Neuronal stem cell (in vitro differentiated cells): ENCODE measurements around the gene LKAAEAR1.

Experiments
- DNase-seq: peaks from one replicate; pipeline ENCODE4 v3.0.0-alpha.2; 2013; ENCODE audit warnings: low spot score
- H2AFZ ChIP-seq: one replicate; pipeline ENCODE4 v1.6.1; 2013; ENCODE audit warnings: mild to moderate bottlenecking, low read length, inconsistent platforms
- H2AK5ac ChIP-seq: 2 replicates; pipeline ENCODE4 v1.6.1; 2013; ENCODE audit warnings: low read depth, mild to moderate bottlenecking, inconsistent platforms, low read length, moderate library complexity, mixed read lengths
- H2BK120ac ChIP-seq: 2 replicates; pipeline ENCODE4 v1.6.1; 2013; ENCODE audit warnings: low read depth, mild to moderate bottlenecking, inconsistent platforms, low read length, moderate library complexity, mixed read lengths
- H2BK12ac ChIP-seq: one replicate; pipeline ENCODE4 v1.6.1; 2013; ENCODE audit warnings: low read length, inconsistent platforms
- H2BK15ac ChIP-seq: 2 replicates; pipeline ENCODE4 v1.6.1; 2013; ENCODE audit warnings: mild to moderate bottlenecking, low read length, inconsistent platforms, mixed read lengths
- H2BK5ac ChIP-seq: one replicate; pipeline ENCODE4 v1.6.1; 2013; ENCODE audit warnings: inconsistent platforms, mild to moderate bottlenecking, low read length, moderate library complexity
- H3K14ac ChIP-seq: one replicate; pipeline ENCODE4 v1.6.1; 2013; ENCODE audit warnings: low read length, inconsistent platforms
- H3K18ac ChIP-seq: 2 replicates; pipeline ENCODE4 v1.6.1; 2013; ENCODE audit warnings: low read length, inconsistent platforms
- H3K23ac ChIP-seq: 2 replicates; pipeline ENCODE4 v1.6.1; 2013; ENCODE audit warnings: low read depth, mild to moderate bottlenecking, mixed read lengths, low read length, inconsistent platforms; ENCODE audit not compliant: poor library complexity
- H3K27ac ChIP-seq: replicated peaks from 3 replicates; pipeline ENCODE4 v1.5.1; 2013; ENCODE audit warnings: low read length, inconsistent platforms
- H3K27me3 ChIP-seq, 3 experiments: 2 replicates each; pipeline ENCODE4 v1.6.1; 2013; ENCODE audit warnings: low read length in 3 of 3, mild to moderate bottlenecking in 2 of 3, inconsistent platforms in 1 of 3, low read depth in 1 of 3, mixed read lengths in 1 of 3, moderate library complexity in 1 of 3; ENCODE audit not compliant: control insufficient read depth in 3 of 3, insufficient read depth in 3 of 3
- H3K36me3 ChIP-seq, 2 donors: replicated peaks in 1 of 2; 2 replicates each; pipeline ENCODE4 v1.6.1; 2013; ENCODE audit warnings: low read length in 2 of 2; ENCODE audit not compliant: control insufficient read depth in 2 of 2, insufficient read depth in 2 of 2
- H3K4ac ChIP-seq: 2 replicates; pipeline ENCODE4 v1.6.1; 2013; ENCODE audit warnings: inconsistent platforms, mild to moderate bottlenecking, low read length, moderate library complexity
- H3K4me1 ChIP-seq, 2 donors: 1 replicate in 1 of 2; 2 replicates in 1 of 2; pipeline ENCODE4 v1.6.1; 2013; ENCODE audit warnings: low read length in 2 of 2, low read depth in 1 of 2; ENCODE audit not compliant: control insufficient read depth in 2 of 2, insufficient read depth in 1 of 2
- H3K4me2 ChIP-seq: one replicate; pipeline ENCODE4 v1.6.1; 2013; ENCODE audit warnings: mild to moderate bottlenecking, low read length, inconsistent platforms; ENCODE audit not compliant: insufficient read depth, poor library complexity, severe bottlenecking
- H3K4me3 ChIP-seq, 2 donors: 2 replicates each; pipeline ENCODE4 v1.5.1; 2013; ENCODE audit warnings: low read length in 2 of 2, mild to moderate bottlenecking in 2 of 2, inconsistent platforms in 1 of 2, moderate library complexity in 1 of 2
- H3K79me1 ChIP-seq: one replicate; pipeline ENCODE4 v1.6.1; 2013; ENCODE audit warnings: low read depth, mild to moderate bottlenecking, inconsistent platforms, low read length, moderate library complexity
- H3K9ac ChIP-seq: one replicate; pipeline ENCODE4 v1.6.1; 2013; ENCODE audit warnings: mild to moderate bottlenecking, low read depth, low read length, inconsistent platforms; ENCODE audit not compliant: poor library complexity
- H3K9me3 ChIP-seq, 2 donors: replicated peaks in 1 of 2; 2 replicates each; pipeline versions ENCODE3 to v1.6.1; 2013; ENCODE audit warnings: low read length in 2 of 2, mild to moderate bottlenecking in 2 of 2, inconsistent platforms in 1 of 2, low read depth in 1 of 2, mixed read lengths in 1 of 2, moderate library complexity in 1 of 2; ENCODE audit not compliant: control insufficient read depth in 2 of 2, insufficient read depth in 1 of 2
- H4K8ac ChIP-seq: one replicate; pipeline ENCODE4 v1.6.1; 2013; ENCODE audit warnings: low read depth, mild to moderate bottlenecking, inconsistent platforms, low read length, moderate library complexity
- H4K91ac ChIP-seq: one replicate; pipeline ENCODE4 v1.6.1; 2013; ENCODE audit warnings: low read length, low read depth, mild to moderate bottlenecking, inconsistent platforms; ENCODE audit not compliant: poor library complexity
- WGBS, 2 donors: extraction: QIAGEN DNeasy Blood & Tissue Kit; methylation state at CpG; one replicate each; pipeline ENCODE4 v1.1.7; 2013; ENCODE audit warnings: missing lambda C conversion rate in 2 of 2, mixed read lengths in 1 of 2; ENCODE audit not compliant: insufficient read length in 2 of 2, insufficient replicate concordance in 1 of 2; ENCODE audit errors: extremely low coverage in 2 of 2; 5-methylcytosine and 5-hydroxymethylcytosine counted together

The LKAAEAR1 gene

GRCh38 chr20:64099880-64100565 lies 15.8 kb upstream of the LKAAEAR1 start:
- Histone ChIP-seq H3K27ac (no peak overlapping the region), H3K36me3 (no peaks in the 10 kb centered on the region), H3K9me3 (peaks cover 0 to 5% of the 10 kb centered on the region in 2 donors), H3K4me3 (no peak overlapping the region), H2BK5ac (no peak overlapping the region), H2AFZ (no peak overlapping the region), H2BK120ac (no peak overlapping the region), H2AK5ac (no peak overlapping the region), H3K14ac (no peak overlapping the region), H2BK12ac (no peak overlapping the region), H3K23ac (no peak overlapping the region), H3K18ac (no peak overlapping the region), H3K27me3 (peaks cover 0 to 65% (median 9%) of the 10 kb centered on the region in 3 experiments), H4K91ac (no peak overlapping the region), H3K79me1 (peaks cover 2% of the 10 kb centered on the region), H3K9ac (no peak overlapping the region), H3K4ac (no peak overlapping the region), H4K8ac (peak overlapping the region; percentile 48), H3K4me2 (no peak overlapping the region), H2BK15ac (peak overlapping the region; percentile 43), H3K4me1 (peaks cover 0 to 3% of the 10 kb centered on the region in 2 donors)
- WGBS, 2 donors: no CpG with 5 or more reads among the region's 14 CpGs
- DNase-seq: no peak

GRCh38 chr20:64099086-64099786 lies 15.0 kb upstream of the LKAAEAR1 start:
- DNase-seq: no peak
- Histone ChIP-seq H4K91ac (no peak overlapping the region), H3K4me3 (no peak overlapping the region), H3K4me1 (peaks cover 0 to 3% of the 10 kb centered on the region in 2 donors), H3K27ac (no peak overlapping the region), H2AFZ (no peak overlapping the region), H3K36me3 (no peaks in the 10 kb centered on the region), H3K23ac (peak overlapping the region; percentile 73), H3K9ac (peak overlapping the region; percentile 44), H2BK15ac (peak overlapping the region; percentile 43), H3K79me1 (no peaks in the 10 kb centered on the region), H2BK120ac (no peak overlapping the region), H2BK12ac (no peak overlapping the region), H2AK5ac (peak overlapping the region; percentile 37), H3K14ac (no peak overlapping the region), H2BK5ac (no peak overlapping the region), H3K9me3 (peaks cover 0 to 5% of the 10 kb centered on the region in 2 donors), H3K4me2 (no peak overlapping the region), H3K27me3 (peaks cover 0 to 64% (median 9%) of the 10 kb centered on the region in 3 experiments), H3K4ac (no peak overlapping the region), H3K18ac (peak overlapping the region; percentile 38), H4K8ac (no peak overlapping the region)
- WGBS, 2 donors: no CpG with 5 or more reads among the region's 21 CpGs

- Histone ChIP-seq H2BK12ac (no peak overlapping the region), H3K4ac (peak overlapping the region; percentile 42), H2AFZ (no peak overlapping the region), H4K8ac (peak overlapping the region; percentile 43), H2BK5ac (no peak overlapping the region), H3K36me3 (no peaks in the 10 kb centered on the region), H3K4me2 (no peak overlapping the region), H3K9me3 (peaks cover 0 to 5% of the 10 kb centered on the region in 2 donors), H2BK15ac (peak overlapping the region; percentile 58), H3K9ac (peak overlapping the region; percentile 21), H3K23ac (peak overlapping the region; percentile 67), H3K14ac (peak overlapping the region; percentile 71), H3K4me1 (peaks cover 0 to 3% of the 10 kb centered on the region in 2 donors), H3K4me3 (peak overlapping the region in 1 of 2 donors; percentile 18), H3K79me1 (no peaks in the 10 kb centered on the region), H3K27me3 (peaks cover 0 to 57% (median 9%) of the 10 kb centered on the region in 3 experiments), H2BK120ac (no peak overlapping the region), H3K18ac (no peak overlapping the region), H4K91ac (no peak overlapping the region), H2AK5ac (no peak overlapping the region), H3K27ac (no peak overlapping the region)
- no peak for DNase-seq
- WGBS, 2 donors: no CpG with 5 or more reads among the region's 28 CpGs
Observed at GRCh38 chr20:64098471-64099013, 14.3 kb upstream of the LKAAEAR1 start.

DNA sequence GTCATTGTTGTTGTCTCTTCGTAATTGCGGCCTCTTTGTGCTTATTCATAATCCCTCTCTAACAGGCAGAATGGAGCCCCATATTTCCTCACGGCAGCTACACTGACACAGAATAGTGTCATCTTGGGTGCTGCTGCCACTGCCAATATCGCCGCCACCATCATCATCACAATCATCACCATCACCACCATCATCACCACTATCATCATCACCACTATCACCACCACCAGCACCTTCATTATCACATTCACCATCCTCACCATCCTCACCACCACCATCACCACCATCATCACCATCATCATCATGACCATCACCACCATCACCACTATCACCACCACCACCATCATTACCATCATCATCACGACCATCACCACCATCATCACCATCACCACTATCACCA lies 12.3 kb upstream of the LKAAEAR1 start:
- H3K9ac ChIP-seq: peak overlapping the region; percentile 17
- H3K14ac ChIP-seq: no peak overlapping the region
- no peak overlapping the region for H3K27ac ChIP-seq
- H2AFZ ChIP-seq: no peak overlapping the region
- peak overlapping the region in 1 of 2 donors; percentile 68 for H3K4me3 ChIP-seq
- H3K23ac ChIP-seq: no peak overlapping the region
- no peak overlapping the region for H2AK5ac ChIP-seq
- H3K4ac ChIP-seq: no peak overlapping the region
- H2BK5ac ChIP-seq: no peak overlapping the region
- no peak overlapping the region for H2BK15ac ChIP-seq
- no peak overlapping the region for H2BK120ac ChIP-seq
- no peak overlapping the region for H4K8ac ChIP-seq
- H3K79me1 ChIP-seq: no peaks in the 10 kb centered on the region
- no peak overlapping the region for H4K91ac ChIP-seq
- no peak overlapping the region for H3K18ac ChIP-seq
- no peaks in the 10 kb centered on the region for H3K36me3 ChIP-seq
- DNase-seq: no peak
- H2BK12ac ChIP-seq: no peak overlapping the region
- peaks cover 0 to 5% of the 10 kb centered on the region in 2 donors for H3K9me3 ChIP-seq
- no CpG with 5 or more reads among the region's 6 CpGs for WGBS, 2 donors
- H3K4me2 ChIP-seq: no peak overlapping the region
- H3K4me1 ChIP-seq: peaks cover 4% of the 10 kb centered on the region in 2 donors
- H3K27me3 ChIP-seq: peaks cover 0 to 43% (median 9%) of the 10 kb centered on the region in 3 experiments
